NCI-H146 (cell line): ENCODE measurements around the gene PPP1CC.
"Not testable (repeated sequence)": the region's sequence is repeated elsewhere in the genome, so short reads cannot be mapped to it uniquely, and the experiment has no call there.

Experiments
- DNase-seq: peaks from one replicate; lab custom pipeline; 2025; lab: John Stamatoyannopoulos, UW

PPP1CC gene

GRCh38 chr12:110754101-110754793 lies 11.6 kb upstream of the PPP1CC start:
- no peak for DNase-seq

- no peak for DNase-seq
Measured at GRCh38 chr12:110750784-110751461, 8.2 kb upstream of the PPP1CC start.

- no peak for DNase-seq
Measured at GRCh38 chr12:110746550-110746949, 3.9 kb upstream of the PPP1CC start.

- no peak for DNase-seq
Measured at GRCh38 chr12:110745542-110746284, 3.0 kb upstream of the PPP1CC start.

- no peak for DNase-seq
Measured at GRCh38 chr12:110744601-110745264, 2.0 kb upstream of the PPP1CC start.

- DNase-seq = no peak
Measured at GRCh38 chr12:110744151-110744571, 1.5 kb upstream of the PPP1CC start.

GRCh38 chr12:110743571-110744093 lies 941 bp upstream of the PPP1CC start:
- peak; percentile 38 for DNase-seq

- peak; percentile 71 for DNase-seq
Measured at GRCh38 chr12:110742096-110742717, 484 bp downstream of the PPP1CC start.

- DNase-seq = peak; percentile 40
Measured at GRCh38 chr12:110741341-110742095, 1.2 kb downstream of the PPP1CC start.

GRCh38 chr12:110739894-110740293 lies 2.8 kb downstream of the PPP1CC start:
- DNase-seq = no peak

GRCh38 chr12:110739488-110739887 lies 3.2 kb downstream of the PPP1CC start:
- no peak for DNase-seq

GRCh38 chr12:110737532-110737931 lies 5.2 kb downstream of the PPP1CC start:
- no peak for DNase-seq

- not testable (repeated sequence) for DNase-seq
Measured at GRCh38 chr12:110737016-110737415, 5.7 kb downstream of the PPP1CC start.

- DNase-seq = no peak
Measured at GRCh38 chr12:110733900-110734299, 8.8 kb downstream of the PPP1CC start.

- no peak for DNase-seq
Measured at GRCh38 chr12:110733089-110733715, 9.5 kb downstream of the PPP1CC start.

GRCh38 chr12:110732572-110732971 lies 10.1 kb downstream of the PPP1CC start:
- DNase-seq = no peak

GRCh38 chr12:110731479-110731878 lies 11.2 kb downstream of the PPP1CC start:
- no peak for DNase-seq

GRCh38 chr12:110728628-110729027 lies 14.1 kb downstream of the PPP1CC start:
- DNase-seq = no peak

- DNase-seq = no peak
Measured at GRCh38 chr12:110726708-110727369, 15.9 kb downstream of the PPP1CC start.

- DNase-seq = no peak
Measured at GRCh38 chr12:110726028-110726427, 16.7 kb downstream of the PPP1CC start.
